ENCODE results near the gene MECR.
"Not testable (repeated sequence)": the region's sequence is repeated elsewhere in the genome, so short reads cannot be mapped to it uniquely, and the experiment has no call there.

Gene MECR

DNA sequence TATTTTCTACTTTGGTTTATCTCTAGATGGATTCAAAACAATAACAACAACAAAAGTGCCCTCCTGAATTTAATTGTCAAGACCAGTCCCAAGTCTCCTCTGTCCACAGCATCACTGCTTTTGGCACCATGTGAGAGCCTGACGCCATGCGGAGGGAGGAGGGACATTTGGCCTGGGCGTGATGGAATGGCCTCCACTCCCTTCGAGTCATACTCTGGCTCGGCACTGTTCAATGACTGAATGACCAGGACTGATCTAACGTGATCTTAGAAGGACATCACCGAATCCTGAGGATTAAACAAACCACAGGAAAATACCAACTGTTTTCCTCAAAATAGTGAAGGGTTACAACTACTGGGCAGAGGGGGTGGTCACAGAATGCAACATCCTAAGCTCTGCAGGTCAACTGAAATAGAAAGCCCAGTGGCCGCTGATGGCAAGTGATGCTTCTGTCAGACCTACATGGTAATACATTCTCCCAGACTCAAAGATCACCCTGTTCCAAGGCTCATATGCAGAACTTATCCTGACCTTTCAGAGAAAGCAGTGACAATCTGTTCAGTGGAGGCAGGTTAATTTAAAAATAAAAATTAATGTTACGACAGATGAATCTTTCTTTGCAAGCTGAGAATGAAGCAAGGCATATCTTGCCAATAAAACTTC is 68.1 kb downstream of the MECR start:
- in situ Hi-C loops (cut with HindIII; ENCODE audit: low pct_unique_long_range_greater_than_20kb, low sequenced_read_pairs): no loop called here
- DNase-seq (ENCODE audit: low read depth in 1 of 2, low spot score in 1 of 2): no peak
- TF ChIP-seq JUND (IDR thresholded peaks at IDR 0.05; ENCODE audit: low read depth): no peak

GRCh38 chr1:29162025-29162424 is 68.7 kb downstream of the MECR start:
- TF ChIP-seq JUND (IDR thresholded peaks at IDR 0.05; ENCODE audit: low read depth): no peak
- in situ Hi-C loops (cut with HindIII; ENCODE audit: low pct_unique_long_range_greater_than_20kb, low sequenced_read_pairs): no loop called here
- DNase-seq (ENCODE audit: low read depth in 1 of 2, low spot score in 1 of 2): no peak

GRCh38 chr1:29159773-29160172 is 71.0 kb downstream of the MECR start:
- in situ Hi-C loops (cut with HindIII; ENCODE audit: low pct_unique_long_range_greater_than_20kb, low sequenced_read_pairs): no loop called here
- DNase-seq (ENCODE audit: low read depth in 1 of 2, low spot score in 1 of 2): no peak
- TF ChIP-seq JUND (IDR thresholded peaks at IDR 0.05; ENCODE audit: low read depth): no peak

- in situ Hi-C loops (cut with HindIII; ENCODE audit: low pct_unique_long_range_greater_than_20kb, low sequenced_read_pairs): no loop called here
- TF ChIP-seq JUND (IDR thresholded peaks at IDR 0.05; ENCODE audit: low read depth): no peak
- no peak for DNase-seq (ENCODE audit: low read depth in 1 of 2, low spot score in 1 of 2)
Observed at GRCh38 chr1:29157269-29157601, 73.5 kb downstream of the MECR start.

GRCh38 chr1:29156543-29157268 is 74.0 kb downstream of the MECR start:
- no peak for TF ChIP-seq JUND (IDR thresholded peaks at IDR 0.05; ENCODE audit: low read depth)
- no peak for DNase-seq (ENCODE audit: low read depth in 1 of 2, low spot score in 1 of 2)
- in situ Hi-C loops (cut with HindIII; ENCODE audit: low pct_unique_long_range_greater_than_20kb, low sequenced_read_pairs): no loop called here

- in situ Hi-C loops (cut with HindIII; ENCODE audit: low pct_unique_long_range_greater_than_20kb, low sequenced_read_pairs): no loop called here
- TF ChIP-seq JUND (IDR thresholded peaks at IDR 0.05; ENCODE audit: low read depth): no peak
- DNase-seq (ENCODE audit: low read depth in 1 of 2, low spot score in 1 of 2): no peak
Observed at GRCh38 chr1:29152046-29152805, 78.5 kb downstream of the MECR start.

DNA sequence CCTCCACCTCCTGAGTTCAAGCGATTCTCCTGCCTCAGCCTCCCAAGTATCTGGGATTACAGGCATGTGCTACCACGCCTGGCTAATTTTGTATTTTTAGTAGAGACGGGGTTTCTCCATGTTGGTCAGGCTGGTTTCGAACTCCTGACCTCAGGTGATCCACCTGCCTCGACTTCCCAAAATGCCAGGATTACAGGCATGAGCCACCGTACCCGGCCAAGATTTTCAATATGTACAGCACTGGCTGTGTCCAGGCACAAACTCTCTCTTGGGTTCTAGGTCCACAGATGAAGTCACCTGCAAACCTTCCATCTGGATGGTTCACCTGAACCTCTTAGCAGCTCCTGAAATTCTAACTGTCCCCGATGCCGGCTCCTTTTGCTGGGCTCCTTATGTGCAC is 80.4 kb downstream of the MECR start:
- DNase-seq (ENCODE audit: low read depth in 1 of 2, low spot score in 1 of 2); in situ Hi-C loops (cut with HindIII; ENCODE audit: low pct_unique_long_range_greater_than_20kb, low sequenced_read_pairs): not testable (repeated sequence)

DNA sequence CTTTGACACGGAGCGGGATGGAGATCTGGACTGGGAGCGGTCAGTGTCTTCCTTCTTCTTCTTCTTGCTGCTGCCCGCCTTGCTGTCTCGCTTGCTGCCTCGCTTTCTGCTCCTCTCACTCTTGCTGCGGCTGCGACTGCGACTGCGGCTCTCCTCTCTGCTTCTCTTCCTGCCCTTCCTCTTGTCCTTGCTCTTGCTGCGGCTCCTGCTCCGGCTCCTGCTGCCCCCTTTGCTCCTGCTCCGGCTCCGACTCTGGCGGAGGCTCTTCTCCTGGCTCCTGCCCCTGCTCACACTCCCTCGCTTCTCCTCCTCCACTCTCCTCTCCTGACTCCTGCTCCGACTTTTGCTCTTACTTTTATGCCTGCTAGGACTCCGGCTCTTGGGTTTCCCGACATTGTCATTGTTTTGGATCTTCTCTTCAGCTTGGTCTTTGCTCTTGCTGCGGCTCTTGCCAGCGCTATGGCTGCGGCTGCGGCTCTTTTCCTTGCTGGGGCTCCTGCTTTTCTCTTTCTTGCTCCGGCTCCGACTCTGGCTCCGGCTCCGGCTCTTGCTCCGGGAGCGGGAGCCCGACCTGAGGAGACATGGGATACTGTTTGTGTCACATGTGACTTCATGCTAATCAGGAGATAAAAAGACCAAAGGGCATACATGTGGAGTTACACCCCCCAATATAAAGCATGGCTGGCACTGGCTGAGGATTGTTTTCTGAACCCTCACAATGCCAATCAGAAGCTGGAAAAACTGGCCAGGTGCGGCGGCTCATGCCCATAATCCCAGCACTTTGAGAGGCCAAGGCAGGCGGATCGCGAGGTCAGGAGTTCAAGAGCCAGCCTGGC is 81.9 kb downstream of the MECR start:
- TF ChIP-seq JUND (IDR thresholded peaks at IDR 0.05; ENCODE audit: low read depth): no peak

GRCh38 chr1:29145739-29146437 is 84.8 kb downstream of the MECR start:
- no peak for DNase-seq (ENCODE audit: low read depth in 1 of 2, low spot score in 1 of 2)
- in situ Hi-C loops (cut with HindIII; ENCODE audit: low pct_unique_long_range_greater_than_20kb, low sequenced_read_pairs): no loop called here
- no peak for TF ChIP-seq JUND (IDR thresholded peaks at IDR 0.05; ENCODE audit: low read depth)

More for the DNA sequence above, 81.9 kb downstream of the MECR start:
- DNase-seq (ENCODE audit: low read depth in 1 of 2, low spot score in 1 of 2): no peak
- in situ Hi-C loops (cut with HindIII; ENCODE audit: low pct_unique_long_range_greater_than_20kb, low sequenced_read_pairs): no loop called here

DNA sequence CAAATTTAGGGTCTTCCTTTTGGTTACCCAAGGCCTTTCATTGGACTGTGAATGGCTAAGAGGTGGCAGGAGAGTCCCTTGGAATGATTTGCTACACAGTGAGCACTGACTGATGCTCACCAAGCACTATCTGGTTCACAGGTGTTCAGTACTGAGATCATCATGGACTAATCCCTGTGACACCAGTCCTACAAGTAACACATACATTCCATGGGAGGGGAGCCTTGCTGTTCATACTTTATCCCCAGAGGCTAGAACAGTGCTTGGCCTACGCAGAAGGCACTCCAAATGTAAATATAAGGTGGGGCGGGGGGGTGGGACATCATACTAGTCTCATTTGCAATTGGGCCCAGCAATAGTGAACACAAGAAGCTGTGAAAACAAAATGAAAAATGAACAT is 86.6 kb downstream of the MECR start:
- in situ Hi-C loops (cut with HindIII; ENCODE audit: low pct_unique_long_range_greater_than_20kb, low sequenced_read_pairs): no loop called here
- TF ChIP-seq JUND (IDR thresholded peaks at IDR 0.05; ENCODE audit: low read depth): no peak

DNA sequence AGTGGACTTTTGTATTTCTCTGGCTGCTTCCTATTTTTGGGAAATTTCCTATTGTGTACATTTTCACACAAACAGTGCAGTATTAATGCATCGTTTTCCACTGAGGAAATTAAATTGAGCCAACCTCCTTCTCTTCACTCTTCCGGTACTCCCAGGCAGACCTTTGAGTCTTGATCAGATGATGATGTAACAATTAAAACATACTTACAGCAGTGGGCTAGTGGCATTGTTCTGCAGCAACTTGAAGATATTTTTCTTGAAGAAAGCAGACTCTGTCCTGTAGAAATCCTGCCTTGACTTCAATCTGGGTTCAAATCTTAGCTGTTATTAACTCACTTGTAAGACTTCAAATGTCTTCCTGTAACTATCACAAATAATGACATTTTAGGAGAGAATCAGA is 88.0 kb downstream of the MECR start:
- DNase-seq (ENCODE audit: low read depth in 1 of 2, low spot score in 1 of 2): no peak
- in situ Hi-C loops (cut with HindIII; ENCODE audit: low pct_unique_long_range_greater_than_20kb, low sequenced_read_pairs): no loop called here
- no peak for TF ChIP-seq JUND (IDR thresholded peaks at IDR 0.05; ENCODE audit: low read depth)

More for the DNA sequence above, 86.6 kb downstream of the MECR start:
- peak in 1 of 2 experiments; percentile 15 for DNase-seq (ENCODE audit: low read depth in 1 of 2, low spot score in 1 of 2)
